GM12801 (cell line): ENCODE results near the gene C5.

Experiments used
- TF ChIP-seq, protein P1 (sequence below): IDR thresholded peaks from one replicate; pipeline ENCODE4 v1.5.1; 2011; ENCODE audit warnings: control low read depth; ENCODE audit not compliant: insufficient read length; ENCODE audit errors: extremely low read depth

The C5 gene

DNA sequence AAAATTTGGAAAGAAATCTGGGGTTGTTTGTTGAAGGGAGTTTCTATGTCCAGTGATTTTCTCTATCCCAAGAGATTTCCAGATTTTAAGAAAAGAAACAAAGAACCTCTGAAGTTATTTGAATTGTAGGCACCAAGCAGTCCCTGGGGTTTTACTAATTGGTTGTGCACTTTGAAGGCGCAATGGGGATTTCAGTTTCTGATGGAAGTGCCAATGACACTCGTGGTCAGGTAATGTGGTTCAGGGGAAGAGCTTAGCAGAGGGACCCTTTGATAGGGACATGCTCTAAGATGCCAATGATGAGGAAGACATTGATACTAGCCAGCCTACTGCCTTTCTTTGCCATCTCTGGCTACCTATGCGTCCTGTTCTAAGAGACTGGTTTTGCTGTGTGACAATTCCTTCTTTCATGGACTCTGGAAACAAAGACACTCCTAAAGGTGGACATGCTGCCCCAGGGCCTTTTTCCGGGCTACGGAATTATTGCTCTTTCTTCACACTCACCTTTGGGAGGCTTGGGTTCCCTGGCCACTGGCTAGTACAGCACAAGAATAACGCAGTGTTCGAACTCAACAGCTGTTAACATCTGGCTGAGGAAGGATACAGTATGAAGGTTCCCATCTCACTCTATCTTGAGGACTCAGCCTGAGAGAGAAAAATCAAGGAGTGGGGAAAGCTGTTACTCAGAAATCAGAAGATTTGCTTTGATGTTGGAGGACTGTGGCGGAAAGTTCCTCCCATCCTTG is 116.6 kb downstream of the C5 start:
- TF ChIP-seq, protein P1, sequence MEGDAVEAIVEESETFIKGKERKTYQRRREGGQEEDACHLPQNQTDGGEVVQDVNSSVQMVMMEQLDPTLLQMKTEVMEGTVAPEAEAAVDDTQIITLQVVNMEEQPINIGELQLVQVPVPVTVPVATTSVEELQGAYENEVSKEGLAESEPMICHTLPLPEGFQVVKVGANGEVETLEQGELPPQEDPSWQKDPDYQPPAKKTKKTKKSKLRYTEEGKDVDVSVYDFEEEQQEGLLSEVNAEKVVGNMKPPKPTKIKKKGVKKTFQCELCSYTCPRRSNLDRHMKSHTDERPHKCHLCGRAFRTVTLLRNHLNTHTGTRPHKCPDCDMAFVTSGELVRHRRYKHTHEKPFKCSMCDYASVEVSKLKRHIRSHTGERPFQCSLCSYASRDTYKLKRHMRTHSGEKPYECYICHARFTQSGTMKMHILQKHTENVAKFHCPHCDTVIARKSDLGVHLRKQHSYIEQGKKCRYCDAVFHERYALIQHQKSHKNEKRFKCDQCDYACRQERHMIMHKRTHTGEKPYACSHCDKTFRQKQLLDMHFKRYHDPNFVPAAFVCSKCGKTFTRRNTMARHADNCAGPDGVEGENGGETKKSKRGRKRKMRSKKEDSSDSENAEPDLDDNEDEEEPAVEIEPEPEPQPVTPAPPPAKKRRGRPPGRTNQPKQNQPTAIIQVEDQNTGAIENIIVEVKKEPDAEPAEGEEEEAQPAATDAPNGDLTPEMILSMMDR, result no peak

DNA sequence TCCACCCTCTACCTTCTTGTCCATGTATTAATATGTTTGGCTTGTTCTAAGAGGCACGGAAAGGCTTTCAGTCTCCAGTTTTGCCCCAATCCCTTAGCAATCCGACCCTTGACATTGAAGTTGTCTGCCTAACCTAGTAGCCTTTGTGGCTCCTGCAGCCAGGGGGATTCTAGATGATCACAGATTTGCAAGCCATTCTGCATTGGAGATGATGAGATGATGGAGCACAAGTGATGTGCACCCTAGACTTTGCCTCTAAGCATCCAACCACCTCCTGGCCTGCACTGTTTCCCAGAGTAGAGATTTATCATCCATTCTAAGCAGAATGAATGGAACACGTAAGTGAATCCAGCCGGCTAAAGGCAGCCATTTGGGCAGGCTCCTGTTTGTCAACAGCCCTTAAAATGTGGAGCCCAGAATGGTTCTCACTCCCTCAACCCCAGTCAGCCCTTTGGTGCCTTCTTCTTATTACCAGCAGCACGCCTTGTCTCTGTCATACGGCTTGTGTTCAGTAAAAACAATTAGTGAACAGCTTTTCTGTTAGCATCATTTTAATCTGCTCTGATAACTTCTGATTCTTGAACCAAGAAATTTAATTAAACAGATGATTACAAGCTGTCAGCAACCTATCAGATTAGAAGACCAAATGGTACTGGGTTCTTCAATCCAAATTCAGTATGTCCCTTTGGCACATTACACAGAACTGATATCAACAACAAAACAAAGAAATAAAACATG is 117.8 kb downstream of the C5 start:
- TF ChIP-seq, protein P1, result no peak

DNA sequence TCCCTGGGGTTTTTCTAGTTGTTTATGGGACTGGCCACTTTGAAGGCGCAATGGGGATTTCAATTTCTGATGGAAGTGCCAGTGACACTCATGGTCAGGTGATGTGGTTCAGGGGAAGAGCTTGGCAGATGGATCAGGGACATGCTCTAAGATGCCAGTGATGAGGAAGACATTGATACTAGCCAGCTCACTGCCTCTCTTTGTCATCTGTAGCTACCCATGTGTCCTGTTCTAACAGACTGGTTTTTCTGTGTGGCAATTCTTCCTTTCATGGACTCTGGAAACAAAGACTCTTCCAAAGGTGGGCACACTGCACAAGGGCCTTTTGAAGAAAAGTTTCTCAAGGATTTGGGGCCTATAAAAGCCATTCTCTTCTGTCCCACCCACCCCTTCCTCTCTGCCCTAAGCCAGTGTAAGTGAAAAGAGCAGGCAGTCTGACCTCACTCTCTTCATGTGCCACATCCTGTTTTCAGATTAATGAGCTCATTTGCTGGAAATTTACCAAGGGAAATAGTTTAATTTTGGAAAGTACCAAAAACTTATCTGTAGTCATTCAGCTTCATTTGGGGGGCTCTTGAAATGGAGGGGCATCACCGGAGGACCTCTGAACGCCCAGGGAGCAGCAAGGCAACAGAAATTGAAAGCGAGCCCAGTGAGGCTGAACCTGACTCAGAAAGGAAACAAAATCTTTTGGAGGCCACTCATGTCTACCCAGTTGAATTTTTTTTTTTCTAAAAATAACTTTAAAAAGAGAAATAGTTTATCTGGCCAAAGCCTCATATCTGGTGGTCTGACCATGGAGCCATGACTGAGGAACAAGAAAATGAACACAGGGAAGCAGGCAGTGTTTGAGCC is 118.6 kb downstream of the C5 start:
- TF ChIP-seq, protein P1, result no peak

DNA sequence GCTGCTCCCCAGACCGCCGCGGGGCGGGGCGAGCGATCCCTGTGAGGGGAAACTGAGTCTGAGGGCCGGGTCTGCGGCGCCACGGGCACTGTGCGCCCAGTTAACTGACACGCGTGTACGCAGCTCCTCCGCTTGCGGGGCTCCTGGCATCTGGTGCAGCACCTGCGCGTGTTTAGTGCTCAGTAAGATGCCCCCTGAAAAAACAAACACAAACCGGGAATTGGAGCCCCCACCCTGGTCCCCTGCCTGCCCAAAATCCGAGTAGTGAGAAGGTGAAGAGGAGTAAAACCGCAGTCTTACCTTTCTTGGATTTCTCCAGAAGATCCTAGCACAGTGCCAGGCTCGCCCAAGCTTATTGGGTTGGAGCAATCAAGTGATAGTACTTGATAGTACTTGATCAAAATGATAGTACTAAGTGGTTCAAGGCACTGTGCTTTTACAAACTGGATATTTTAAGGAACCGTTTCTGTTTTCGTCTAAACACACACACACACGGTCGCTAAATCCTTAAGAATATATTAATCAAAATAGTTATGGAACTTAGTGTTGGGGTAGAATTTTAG is 120.8 kb downstream of the C5 start:
- TF ChIP-seq, protein P1, result no peak

DNA sequence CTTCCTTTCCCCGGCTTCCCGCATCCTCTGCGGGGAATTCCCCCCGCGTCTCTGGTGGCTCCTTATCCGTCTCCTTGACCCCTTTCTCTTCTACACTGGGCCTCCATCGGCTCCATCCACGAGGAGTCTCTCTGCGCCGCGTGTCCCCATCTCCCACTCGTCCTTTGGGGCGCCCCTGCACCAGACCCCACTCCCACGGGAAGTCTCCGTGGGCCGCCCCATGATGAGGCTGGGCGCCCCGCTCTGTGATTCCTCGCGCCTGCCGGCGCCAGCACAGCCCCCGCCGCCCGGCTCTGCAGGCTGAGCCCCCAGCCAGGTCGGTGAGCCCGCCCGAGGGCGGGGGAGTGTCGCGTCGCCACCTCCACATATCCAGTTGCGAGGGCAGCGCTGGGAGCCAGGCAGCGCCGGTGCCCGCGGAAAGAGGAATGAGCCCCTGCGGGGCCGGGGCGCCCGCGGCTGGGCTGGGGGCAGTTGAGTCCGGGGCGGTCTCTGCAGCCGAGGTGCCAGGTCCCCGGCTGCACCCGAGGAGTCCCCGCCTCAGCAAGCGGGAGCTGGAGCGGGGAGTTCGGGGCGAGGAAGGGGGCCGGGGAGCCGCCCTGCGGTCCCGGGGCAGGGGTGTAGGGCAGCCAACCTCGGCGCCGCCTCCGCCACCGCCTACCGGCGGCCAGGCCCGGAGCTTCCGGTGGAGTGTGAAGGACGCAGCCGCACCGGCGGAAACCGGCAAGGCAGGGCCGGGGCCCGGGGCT is 121.4 kb downstream of the C5 start:
- TF ChIP-seq, protein P1, result no peak

DNA sequence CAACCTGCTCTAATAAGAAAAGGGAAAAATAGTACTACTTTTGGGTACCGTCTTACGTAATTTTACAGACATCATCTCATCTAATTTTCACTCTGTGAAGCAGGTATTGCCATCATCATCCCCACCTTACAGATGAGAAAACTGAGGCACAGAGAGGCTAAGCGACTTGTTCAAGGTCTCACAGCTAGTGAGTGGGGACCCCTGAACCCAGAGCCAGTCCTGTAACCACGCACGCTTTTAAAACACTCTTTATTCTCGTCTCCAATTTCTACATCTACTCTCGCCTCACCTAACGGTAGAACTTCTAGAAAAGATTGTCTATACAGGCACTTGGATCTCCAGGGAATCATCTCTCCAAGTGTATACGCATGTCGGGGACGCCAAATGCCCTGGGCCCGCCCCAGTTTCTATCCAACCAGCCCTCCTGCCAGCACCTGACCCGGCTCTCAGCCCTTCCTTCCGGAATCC is 122.0 kb downstream of the C5 start:
- TF ChIP-seq, protein P1, result no peak
